ENCODE results near the gene CLEC3A. TPM values are rescaled to one million over a fixed set of nuclear protein-coding genes. Genes with fewer than 3 reads are reported as not detected.

CLEC3A gene
- total RNA-seq, 1 donor from 2014 or later, result not detected

- no peaks in the 10 kb centered on the region for H3K27me3 ChIP-seq (ENCODE audit: control insufficient read depth, insufficient read depth, low read length)
- no peaks in the 10 kb centered on the region for H3K36me3 ChIP-seq (ENCODE audit: control insufficient read depth, insufficient read depth, low read length)
- DNase-seq (ENCODE audit: low read depth) (no peak), FAIRE-seq (no peak)
- no peak overlapping the region for H3K4me3 ChIP-seq (ENCODE audit: low read depth, low read length)
- TF ChIP-seq CTCF (IDR thresholded peaks at IDR 0.05; ENCODE audit: insufficient read depth, low read length, severe bottlenecking), result no peak
Observed at GRCh38 chr16:78035012-78035411, 12.7 kb downstream of the CLEC3A start.

DNA sequence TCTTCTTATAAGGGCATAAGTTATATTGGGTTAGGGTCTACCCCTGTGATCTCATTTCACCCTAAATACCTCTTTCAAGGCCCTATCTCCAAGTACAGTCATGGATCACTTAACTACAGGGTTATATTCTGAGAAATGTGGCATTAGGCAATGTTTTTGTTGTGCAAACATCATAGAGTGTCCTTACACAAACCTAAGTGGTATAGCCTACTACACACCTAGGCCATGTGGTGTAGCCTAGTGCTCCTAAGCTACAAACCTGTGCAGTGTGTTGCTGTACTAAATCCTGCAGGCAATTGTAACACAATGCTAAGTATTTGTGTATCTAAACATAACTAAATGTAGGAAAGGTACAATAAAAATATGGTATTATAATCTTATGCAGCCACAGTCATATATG is 18.0 kb downstream of the CLEC3A start:
- no peak for TF ChIP-seq CTCF (IDR thresholded peaks at IDR 0.05; ENCODE audit: insufficient read depth, low read length, severe bottlenecking)
- no peaks in the 10 kb centered on the region for H3K27me3 ChIP-seq (ENCODE audit: control insufficient read depth, insufficient read depth, low read length)

GRCh38 chr16:78045865-78046581 is 23.7 kb downstream of the CLEC3A start:
- DNase-seq (ENCODE audit: low read depth), result peak; percentile 4
- FAIRE-seq, result no peak
- TF ChIP-seq CTCF (IDR thresholded peaks at IDR 0.05; ENCODE audit: insufficient read depth, low read length, severe bottlenecking), result no peak
- Histone ChIP-seq H3K27me3 (ENCODE audit: control insufficient read depth, insufficient read depth, low read length) (no peaks in the 10 kb centered on the region), H3K36me3 (ENCODE audit: control insufficient read depth, insufficient read depth, low read length) (no peaks in the 10 kb centered on the region), H3K4me3 (ENCODE audit: low read depth, low read length) (no peak overlapping the region)

More for the DNA sequence above, 18.0 kb downstream of the CLEC3A start:
- H3K4me3 ChIP-seq (ENCODE audit: low read depth, low read length), result no peak overlapping the region
- DNase-seq (ENCODE audit: low read depth) (no peak), FAIRE-seq (no peak)
- H3K36me3 ChIP-seq (ENCODE audit: control insufficient read depth, insufficient read depth, low read length), result no peaks in the 10 kb centered on the region

GRCh38 chr16:78048319-78048718 is 26.0 kb downstream of the CLEC3A start:
- no peaks in the 10 kb centered on the region for H3K36me3 ChIP-seq (ENCODE audit: control insufficient read depth, insufficient read depth, low read length)

DNA sequence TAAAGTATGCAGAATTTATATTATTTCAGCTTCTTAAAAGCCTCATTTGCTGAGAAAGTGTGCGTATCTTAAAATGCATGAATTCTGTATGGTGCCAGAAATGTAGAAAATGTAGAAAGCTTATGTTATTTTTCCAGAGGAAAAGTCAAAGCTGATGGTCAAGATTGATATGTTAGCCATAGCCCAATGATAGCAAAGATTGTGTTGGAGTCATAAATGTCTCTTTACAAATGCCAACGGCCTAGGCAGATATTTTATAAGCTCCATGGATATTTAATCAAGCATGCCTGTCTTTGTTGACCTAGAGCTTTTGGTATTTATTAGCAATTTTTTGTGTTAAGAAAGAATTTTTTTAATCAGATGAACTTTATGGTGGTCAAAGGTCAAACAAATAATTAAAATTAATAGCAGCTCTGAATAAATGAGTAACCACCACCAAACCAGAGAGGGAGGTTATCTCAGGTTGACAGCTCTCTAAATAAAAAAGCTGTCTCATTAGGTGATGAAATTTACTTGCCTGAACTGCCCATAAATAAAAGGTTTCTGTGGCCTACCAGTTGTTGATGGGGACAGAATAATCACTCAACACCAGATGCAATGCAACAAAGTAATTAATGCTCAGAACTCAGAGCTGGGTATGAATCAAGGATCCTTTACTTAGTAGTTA is 28.5 kb downstream of the CLEC3A start:
- FAIRE-seq (no peak), DNase-seq (ENCODE audit: low read depth) (no peak)
- no peaks in the 10 kb centered on the region for H3K36me3 ChIP-seq (ENCODE audit: control insufficient read depth, insufficient read depth, low read length)
- no peak for TF ChIP-seq CTCF (IDR thresholded peaks at IDR 0.05; ENCODE audit: insufficient read depth, low read length, severe bottlenecking)
- H3K4me3 ChIP-seq (ENCODE audit: low read depth, low read length), result no peak overlapping the region
- no peaks in the 10 kb centered on the region for H3K27me3 ChIP-seq (ENCODE audit: control insufficient read depth, insufficient read depth, low read length)

More at GRCh38 chr16:78048319-78048718, 26.0 kb downstream of the CLEC3A start:
- H3K27me3 ChIP-seq (ENCODE audit: control insufficient read depth, insufficient read depth, low read length), result no peaks in the 10 kb centered on the region
- DNase-seq (ENCODE audit: low read depth) (no peak), FAIRE-seq (no peak)
- TF ChIP-seq CTCF (IDR thresholded peaks at IDR 0.05; ENCODE audit: insufficient read depth, low read length, severe bottlenecking), result no peak
- H3K4me3 ChIP-seq (ENCODE audit: low read depth, low read length), result no peak overlapping the region
